CD4-positive, alpha-beta T cell treated with Interleukin-15 for 1 hour (primary cell): ENCODE results near the gene PIAS3.
"Not testable (repeated sequence)": the region's sequence is repeated elsewhere in the genome, so short reads cannot be mapped to it uniquely, and the experiment has no call there.

Experiments
- DNase-seq: peaks from one replicate; pipeline ENCODE4 v3.0.0-alpha.2; 2020

The PIAS3 gene

DNA sequence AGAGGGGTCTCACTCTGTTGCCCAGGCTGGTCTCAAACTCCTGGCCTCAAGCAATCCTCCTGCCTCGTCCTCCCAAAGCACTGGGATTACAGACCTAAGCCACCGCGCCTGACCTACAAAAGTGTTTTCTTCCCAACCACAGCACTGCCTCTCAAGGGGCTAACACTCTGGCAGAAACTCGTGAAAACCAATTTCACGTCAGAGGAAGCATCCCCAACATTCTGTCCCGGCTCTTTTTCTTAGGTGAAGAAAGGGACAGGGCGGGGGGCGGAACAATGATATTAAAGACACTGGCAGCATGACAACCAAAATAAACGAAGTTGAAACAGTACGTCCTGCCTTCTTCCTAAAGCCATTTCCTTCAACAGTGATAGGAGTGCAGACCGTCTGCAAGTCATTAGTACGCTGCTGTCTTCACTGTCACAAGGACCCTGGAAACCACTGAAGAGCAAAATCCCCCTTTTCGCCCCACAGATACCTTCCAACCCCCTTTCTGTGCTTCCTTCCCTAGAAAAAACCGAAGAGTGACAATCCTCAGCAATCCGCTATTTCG, 36.0 kb downstream of the PIAS3 start:
- DNase-seq = not testable (repeated sequence)

DNA sequence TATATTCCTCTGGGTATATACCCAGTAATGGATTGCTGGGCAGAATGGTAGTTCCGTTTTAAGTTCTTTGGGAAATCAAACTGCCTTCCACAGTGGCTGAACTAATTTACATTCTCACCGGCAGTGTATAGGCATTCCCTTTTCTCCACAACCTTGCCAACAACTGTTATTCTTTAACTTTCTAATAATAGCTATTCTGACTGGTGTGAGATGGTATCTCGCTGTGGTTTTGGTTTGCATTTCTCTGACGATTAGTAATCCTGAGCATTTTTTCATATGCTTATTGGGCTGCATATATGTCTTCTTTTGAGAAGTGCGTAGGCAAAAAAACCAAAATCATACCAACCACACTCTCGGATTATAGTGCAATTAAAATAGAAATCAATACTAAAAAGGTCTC, 40.8 kb downstream of the PIAS3 start:
- DNase-seq = not testable (repeated sequence)

DNA sequence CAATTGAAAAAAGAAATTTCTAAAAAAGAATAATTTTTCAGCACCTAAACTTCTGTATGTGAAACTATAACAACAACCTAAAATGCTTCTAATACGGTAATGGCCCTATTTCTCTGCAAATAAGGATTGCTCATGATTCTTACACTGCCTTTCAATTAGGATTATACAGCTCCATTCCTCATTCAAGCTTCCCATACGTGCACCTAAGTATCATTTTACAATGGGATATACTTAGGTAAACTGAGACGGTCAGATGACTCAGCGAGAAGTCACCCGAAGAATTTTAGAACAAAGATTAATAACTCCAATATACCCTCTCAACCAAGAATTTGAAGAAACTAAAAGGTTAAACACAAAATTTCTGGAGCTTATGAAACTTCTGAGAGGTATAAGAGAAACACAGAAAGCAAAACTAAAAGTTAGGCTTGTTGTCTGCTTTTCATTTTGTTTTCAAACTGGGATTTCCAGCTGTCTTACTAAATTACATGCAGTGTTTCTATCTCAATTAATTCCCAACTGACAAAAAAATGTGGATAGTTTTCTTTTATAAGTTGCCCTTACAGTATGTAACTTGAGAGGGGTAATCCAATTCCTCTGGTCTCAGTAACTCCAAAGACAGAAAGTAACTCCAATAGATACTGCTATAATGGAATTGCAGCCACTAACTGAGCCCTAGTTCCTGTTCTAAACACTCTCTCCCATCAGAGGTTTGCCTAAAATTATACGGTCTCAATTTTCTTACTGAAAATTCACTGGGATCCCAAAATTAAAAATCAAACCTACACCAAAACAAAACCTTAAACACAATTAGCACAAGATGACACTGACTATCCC, 45.7 kb downstream of the PIAS3 start:
- not testable (repeated sequence) for DNase-seq

DNA sequence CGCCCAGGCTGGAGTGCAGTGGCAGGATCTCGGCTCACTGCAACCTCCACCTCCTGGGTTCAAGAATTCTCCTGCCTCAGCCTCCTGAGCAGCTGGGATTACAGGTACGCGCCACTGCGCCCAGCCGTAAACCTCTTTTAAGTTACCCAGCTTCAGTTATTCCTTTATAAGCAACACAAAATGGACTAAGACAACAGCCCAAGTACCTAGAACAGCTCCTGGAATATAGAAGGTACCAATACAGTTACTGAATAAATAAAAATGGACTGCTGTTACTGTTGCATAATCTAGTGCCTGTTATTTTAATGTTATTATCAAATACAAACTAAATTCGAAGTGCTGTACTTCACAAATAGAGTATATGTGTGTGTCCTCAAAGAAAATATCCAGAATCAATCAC, 52.0 kb downstream of the PIAS3 start:
- no peak for DNase-seq

DNA sequence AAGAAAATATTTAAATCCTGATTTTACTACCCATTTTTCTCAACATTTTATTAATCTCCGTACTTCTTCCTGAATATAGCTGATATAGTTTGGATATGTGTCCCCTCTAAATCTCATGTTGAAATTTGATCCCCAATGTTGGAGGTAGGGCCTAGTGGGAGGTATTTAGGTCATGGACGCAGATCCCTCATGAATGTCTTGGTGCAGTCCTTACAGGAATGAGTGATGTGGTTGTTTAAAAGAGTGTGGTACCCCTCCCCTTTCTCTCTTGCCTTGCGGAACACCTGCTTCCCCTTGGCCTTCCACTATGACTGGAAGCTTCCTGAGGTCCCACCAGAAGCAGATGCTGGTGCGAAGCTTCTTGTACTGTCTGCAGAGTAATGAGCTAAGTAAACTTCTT, 52.5 kb downstream of the PIAS3 start:
- no peak for DNase-seq

DNA sequence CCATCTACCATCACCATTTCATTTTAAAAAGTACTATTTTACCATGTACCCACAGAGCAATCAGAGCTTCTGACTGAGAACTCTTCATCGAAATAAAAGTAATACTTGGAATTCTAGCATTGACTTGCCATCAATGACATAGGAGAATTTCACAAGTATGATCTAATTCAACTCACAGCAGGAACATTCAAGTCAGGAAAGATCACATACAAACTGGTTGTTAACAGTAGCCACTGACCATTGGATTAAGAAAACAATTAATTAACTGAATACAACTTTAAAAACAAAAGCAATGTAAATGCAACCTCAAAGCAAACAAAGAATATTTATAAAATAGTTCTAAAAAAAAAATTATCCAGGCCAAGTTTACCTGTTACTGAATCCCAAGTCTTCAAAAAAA, 53.8 kb downstream of the PIAS3 start:
- DNase-seq = no peak

DNA sequence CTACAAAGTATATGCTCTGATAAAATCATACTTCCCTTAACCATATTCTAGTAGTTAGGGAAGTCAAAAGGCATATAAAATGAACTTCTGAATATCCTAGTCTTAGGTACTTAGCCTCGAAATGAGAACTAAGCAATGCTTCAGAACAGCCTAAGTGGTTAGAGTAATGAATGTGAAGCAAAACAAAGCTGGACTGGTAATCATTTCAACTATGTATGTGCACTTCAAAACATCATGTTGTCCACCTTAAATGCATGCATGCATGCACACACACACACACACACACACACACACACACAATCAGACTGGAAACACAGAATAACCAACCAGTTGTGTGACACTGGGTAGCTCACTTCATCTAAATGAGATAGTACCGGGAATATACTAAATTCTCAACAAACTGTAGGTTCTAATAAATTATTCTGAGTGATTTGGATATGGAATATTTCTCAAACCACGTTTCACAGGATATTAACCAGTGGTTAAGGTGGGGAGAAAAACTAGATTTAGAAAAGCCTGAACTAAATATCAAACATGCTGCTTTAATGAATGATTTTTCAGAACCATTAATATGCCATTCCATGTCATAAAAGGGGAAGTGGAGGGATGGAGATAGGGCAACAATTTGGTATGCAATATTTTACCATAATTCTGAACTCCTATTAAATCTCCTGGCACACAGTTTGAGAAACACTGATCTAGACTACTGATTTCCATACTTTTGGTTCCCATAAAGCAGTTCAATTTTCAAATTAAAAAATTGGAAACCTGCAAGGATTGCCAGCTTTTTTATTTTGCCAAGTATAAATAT, 54.4 kb downstream of the PIAS3 start:
- DNase-seq = no peak

DNA sequence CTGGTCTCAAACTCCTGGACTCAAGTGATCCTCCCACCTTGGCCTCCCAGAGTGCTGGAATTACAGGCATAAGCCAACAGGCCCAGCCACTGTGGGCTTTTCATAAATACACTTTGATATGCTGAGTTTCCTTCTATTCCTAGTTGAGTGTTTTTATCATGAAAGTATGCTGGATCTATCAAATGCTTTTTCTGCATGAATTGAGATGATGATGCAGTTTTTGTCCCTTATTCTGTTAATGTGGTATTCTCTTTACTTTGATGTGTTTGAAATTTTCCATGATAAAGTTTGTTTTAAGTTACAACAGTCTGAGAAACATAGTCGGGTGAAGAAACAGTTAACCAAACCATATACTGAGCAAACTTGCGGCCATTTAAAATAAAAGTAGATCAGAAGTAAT, 59.1 kb downstream of the PIAS3 start:
- DNase-seq = no peak
